Measurements from ENCODE around the gene ADAMTS14.
A peak's percentile ranks its signal among the peaks of the same experiment; 100 is the strongest.
"Not testable (repeated sequence)": the region's sequence is repeated elsewhere in the genome, so short reads cannot be mapped to it uniquely, and the experiment has no call there.

ADAMTS14 gene

GRCh38 chr10:70751356-70751755 lies 79.0 kb downstream of the ADAMTS14 start:
- no peak for DNase-seq (ENCODE audit: low read depth in 3 of 3)

GRCh38 chr10:70751991-70752390 lies 79.7 kb downstream of the ADAMTS14 start:
- DNase-seq (ENCODE audit: low read depth in 3 of 3), result no peak

DNA sequence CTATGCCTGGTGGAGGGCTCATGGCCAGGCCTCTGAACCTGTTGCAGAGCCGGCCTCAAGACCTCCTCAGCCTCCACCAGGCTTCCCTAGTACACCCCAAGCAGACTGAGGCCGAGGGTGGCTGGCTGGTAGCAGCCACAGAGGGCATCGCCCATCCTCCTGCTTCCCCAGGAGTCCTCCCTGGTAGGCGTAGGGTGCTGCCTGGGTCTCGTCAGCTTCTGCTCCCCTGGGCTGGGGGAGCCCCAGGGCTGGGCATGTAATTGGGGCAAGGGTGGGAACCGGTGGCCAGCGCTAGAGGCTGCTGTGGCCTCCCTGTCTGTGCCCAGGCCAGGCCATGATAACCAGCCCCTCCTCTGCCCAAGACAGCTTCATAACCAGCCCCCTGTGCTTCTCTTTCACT lies 80.3 kb downstream of the ADAMTS14 start:
- no peak for DNase-seq (ENCODE audit: low read depth in 3 of 3)

DNA sequence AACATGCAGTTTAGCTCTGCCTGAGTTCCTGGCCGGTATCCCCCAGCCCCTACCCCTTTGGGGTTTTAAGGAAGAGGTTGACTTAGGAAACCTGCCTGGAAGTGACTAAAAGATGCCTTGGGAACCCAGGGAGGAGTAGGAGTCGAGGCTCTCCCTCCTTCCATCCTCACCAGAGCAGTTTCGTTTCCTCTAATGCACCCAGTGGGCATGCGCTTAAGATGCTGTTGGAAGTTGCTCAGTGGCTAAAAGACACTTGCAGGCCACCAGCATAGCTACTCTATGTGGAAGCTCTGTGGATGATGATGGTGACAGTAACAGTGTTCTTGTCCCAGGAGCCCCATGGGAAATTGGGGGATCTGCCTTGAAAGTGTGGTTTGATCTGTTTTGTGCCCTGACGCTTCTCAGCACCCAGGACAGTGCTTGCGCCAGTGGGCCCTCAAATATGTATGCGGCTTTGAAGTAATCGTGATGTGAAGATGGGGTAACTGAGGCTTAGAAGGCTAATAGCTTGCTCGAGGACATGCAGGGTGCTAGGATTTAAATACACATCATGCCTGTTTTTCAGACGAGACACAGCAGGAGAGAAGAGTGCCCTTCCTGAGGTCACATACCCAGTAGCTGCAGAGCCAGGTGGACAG lies 80.8 kb downstream of the ADAMTS14 start:
- no peak for DNase-seq (ENCODE audit: low read depth in 3 of 3)

GRCh38 chr10:70753841-70754621 lies 81.7 kb downstream of the ADAMTS14 start:
- DNase-seq (ENCODE audit: low read depth in 3 of 3), result no peak

DNA sequence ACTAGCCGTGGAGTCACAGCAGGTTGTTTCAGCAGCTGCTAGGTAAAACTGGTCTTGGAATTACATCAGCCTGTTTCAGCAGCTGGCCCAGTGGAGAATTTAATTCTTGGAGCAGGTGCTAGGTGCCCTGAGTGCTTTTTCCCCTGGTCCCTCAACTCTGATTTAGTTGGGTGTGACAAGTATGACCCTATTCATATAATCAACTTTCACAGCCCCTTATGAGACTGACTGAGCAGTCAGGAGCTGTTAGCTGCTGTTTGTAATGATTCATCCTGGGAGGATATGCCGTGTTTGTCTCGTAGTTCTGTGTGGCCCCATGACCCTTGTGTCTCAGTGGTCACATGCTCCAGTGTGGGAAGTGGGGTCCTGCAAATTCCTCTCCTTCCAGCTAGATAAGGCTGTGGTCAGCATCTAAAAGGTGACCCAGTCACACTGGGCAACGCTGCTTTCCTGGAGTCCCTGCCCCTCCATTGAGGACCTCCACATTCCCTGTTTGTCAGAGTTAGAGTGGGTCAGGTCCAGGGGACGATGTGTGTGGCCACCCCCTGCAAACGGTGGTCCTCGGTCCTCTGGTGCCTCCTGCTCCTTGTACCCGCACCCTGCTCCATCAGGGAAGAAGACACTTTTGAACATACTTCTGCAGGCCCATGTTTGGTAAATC lies 84.5 kb downstream of the ADAMTS14 start:
- DNase-seq (ENCODE audit: low read depth in 3 of 3), result no peak

DNA sequence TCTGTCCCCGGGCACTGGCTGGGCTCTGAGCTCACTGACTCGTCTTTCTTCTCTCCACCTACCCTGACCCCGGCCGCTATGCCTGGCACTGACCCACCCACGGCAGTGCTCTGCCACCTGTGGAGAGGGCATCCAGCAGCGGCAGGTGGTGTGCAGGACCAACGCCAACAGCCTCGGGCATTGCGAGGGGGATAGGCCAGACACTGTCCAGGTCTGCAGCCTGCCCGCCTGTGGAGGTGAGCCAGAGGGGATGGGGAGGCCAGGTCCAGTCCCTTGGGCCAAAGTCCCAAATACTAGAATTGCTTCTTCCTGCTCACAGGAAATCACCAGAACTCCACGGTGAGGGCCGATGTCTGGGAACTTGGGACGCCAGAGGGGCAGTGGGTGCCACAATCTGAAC lies 85.5 kb downstream of the ADAMTS14 start:
- no peak for DNase-seq (ENCODE audit: low read depth in 3 of 3)

- DNase-seq (ENCODE audit: low read depth in 3 of 3), result peak; percentile 24 to 61 (median 57)
These were observed 86.6 kb downstream of the ADAMTS14 start for GRCh38 chr10:70758757-70759514.

DNA sequence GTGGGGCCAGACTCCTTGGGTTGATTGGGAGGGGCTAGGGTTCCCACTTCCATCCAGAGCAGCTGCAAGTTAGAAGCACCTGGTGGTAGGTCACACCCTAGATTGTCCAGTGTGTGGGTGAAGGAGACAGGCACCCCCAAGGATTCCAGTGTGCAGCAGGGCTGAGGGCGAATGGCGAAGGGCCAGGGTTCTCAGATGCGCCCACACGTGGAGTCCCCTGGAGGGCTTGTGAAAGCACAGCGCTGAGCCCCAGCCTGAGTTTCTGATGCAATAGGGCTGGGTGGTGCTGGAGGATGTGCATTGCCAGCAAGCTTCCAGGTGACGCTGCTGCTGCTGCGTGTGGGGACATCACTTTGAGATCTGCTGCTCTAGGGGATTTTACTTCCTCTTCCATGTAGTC lies 87.5 kb downstream of the ADAMTS14 start:
- no peak for DNase-seq (ENCODE audit: low read depth in 3 of 3)

DNA sequence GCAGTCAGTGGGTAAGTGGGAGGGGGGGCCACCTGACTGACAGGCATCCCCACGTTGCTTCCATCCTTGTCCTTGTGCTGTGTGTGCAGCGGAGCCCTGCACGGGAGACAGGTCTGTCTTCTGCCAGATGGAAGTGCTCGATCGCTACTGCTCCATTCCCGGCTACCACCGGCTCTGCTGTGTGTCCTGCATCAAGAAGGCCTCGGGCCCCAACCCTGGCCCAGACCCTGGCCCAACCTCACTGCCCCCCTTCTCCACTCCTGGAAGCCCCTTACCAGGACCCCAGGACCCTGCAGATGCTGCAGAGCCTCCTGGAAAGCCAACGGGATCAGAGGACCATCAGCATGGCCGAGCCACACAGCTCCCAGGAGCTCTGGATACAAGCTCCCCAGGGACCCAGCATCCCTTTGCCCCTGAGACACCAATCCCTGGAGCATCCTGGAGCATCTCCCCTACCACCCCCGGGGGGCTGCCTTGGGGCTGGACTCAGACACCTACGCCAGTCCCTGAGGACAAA lies 88.0 kb downstream of the ADAMTS14 start:
- DNase-seq (ENCODE audit: low read depth in 3 of 3), result no peak

- DNase-seq (ENCODE audit: low read depth in 3 of 3), result no peak
These were observed 88.8 kb downstream of the ADAMTS14 start for GRCh38 chr10:70761031-70761601.

DNA sequence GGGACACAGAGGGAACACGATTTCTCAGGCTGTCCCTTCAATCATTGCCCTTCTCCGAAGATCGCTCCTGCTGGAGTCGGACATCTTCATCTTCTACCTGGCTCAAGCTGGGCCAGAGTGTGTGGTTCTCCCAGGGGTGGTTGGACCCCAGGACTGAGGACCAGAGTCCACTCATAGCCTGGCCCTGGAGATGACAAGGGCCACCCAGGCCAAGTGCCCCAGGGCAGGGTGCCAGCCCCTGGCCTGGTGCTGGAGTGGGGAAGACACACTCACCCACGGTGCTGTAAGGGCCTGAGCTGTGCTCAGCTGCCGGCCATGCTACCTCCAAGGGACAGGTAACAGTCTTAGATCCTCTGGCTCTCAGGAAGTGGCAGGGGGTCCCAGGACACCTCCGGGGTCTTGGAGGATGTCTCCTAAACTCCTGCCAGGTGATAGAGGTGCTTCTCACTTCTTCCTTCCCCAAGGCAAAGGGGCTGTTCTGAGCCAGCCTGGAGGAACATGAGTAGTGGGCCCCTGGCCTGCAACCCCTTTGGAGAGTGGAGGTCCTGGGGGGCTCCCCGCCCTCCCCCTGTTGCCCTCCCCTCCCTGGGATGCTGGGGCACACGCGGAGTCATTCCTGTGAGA lies 89.5 kb downstream of the ADAMTS14 start:
- DNase-seq (ENCODE audit: low read depth in 3 of 3), result no peak

GRCh38 chr10:70762441-70763175 lies 90.3 kb downstream of the ADAMTS14 start:
- no peak for DNase-seq (ENCODE audit: low read depth in 3 of 3)

DNA sequence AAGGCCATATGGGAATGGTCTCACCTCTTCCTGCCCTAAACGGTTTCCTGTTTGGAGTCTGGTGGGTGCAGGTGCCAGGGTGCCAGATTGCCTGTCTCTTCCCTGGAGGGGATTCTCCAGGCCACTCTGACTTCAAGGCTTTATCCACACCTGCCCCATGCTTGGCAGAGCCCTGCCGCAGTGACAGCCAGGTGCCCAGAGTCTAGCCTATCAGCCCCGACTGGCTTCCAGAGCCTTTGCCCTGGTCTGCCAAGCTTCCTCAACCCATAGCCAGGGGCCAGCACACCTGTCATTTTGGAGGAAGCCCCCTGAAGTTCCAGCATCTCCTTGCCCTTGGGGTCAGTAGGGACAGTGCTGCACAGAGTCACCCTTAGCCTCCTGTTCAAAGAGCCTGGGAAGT lies 91.3 kb downstream of the ADAMTS14 start:
- no peak for DNase-seq (ENCODE audit: low read depth in 3 of 3)

GRCh38 chr10:70765794-70766594 lies 93.7 kb downstream of the ADAMTS14 start:
- no peak for DNase-seq (ENCODE audit: low read depth in 3 of 3)

GRCh38 chr10:70768026-70768685 lies 95.8 kb downstream of the ADAMTS14 start:
- not testable (repeated sequence) for DNase-seq (ENCODE audit: low read depth in 3 of 3)

DNA sequence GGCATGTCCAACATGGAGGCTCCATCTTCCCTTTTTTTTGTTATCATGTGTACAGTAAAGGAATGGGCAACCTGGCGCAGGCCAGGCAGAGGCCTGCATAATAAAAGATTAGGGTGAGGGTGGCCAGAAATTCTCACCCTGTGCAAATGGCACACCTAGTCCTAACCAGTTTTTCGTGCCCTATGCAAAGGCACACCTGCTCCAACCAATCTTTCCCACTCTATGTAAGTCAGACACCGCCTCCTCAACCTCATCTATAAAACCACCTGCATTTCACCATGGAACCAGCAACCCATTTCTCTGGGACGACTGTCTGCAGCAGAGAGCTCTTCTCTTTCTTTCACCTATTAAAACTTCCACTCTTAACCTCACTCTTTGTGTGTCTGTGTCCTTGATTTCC lies 96.8 kb downstream of the ADAMTS14 start:
- no peak for DNase-seq (ENCODE audit: low read depth in 3 of 3)

DNA sequence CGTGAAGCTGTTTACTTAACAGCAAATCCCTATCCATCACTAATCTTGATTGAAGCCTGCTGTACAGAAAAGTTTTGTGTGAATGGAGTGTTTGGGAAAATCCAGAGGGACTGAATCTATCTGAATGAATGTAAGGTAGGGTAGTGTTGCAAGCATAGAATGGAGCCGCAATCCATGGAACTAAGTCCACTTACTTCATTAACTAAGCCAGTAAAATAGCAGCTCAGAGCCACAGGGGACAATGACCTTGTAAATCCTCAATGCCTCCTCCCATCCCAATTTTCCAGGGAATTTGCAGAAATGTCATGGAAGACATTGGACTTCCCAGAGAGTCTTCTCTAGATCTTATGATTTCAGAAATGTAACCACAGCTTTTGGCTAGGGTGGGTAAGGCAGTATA lies 97.7 kb downstream of the ADAMTS14 start:
- no peak for DNase-seq (ENCODE audit: low read depth in 3 of 3)

DNA sequence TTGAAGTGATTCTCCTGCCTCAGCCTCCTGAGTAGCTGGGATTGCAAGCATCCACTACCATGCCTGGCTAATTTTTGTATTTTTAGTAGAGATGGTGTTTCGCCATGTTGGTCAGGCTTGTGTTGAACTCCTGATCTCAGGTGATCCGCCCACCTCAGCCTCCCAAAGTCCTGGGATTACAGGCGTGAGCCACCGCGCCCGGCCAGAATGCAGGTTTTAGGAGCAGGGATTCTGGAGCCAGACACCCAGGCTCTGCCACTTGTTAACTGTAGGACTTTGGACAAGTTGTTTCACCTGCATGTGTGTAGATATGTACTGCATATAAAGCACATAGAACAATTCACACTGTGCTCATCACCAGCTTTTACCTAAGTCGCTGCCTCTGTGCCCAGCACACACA lies 98.2 kb downstream of the ADAMTS14 start:
- DNase-seq (ENCODE audit: low read depth in 3 of 3), result not testable (repeated sequence)
